K562 (cell line): Measurements from ENCODE around the gene DDIT3. TPM values are rescaled to one million over a fixed set of nuclear protein-coding genes. Genes with fewer than 3 reads are reported as not detected.

Source experiments
- CGGBP1 ChIP-seq: fragments of 250-450 bp; sonication (Bioruptor Pico); IDR thresholded peaks from 2 replicates; pipeline ENCODE4 v1.9.0; 2021; ENCODE audit warnings: mild to moderate bottlenecking
- CHD4 ChIP-seq: fragments of 200-600 bp; sonication (generic); IDR thresholded peaks from 3 replicates; pipeline ENCODE4 v1.6.1; 2012; ENCODE audit warnings: low read depth, mild to moderate bottlenecking, mixed read lengths, low read length, inconsistent platforms; ENCODE audit not compliant: insufficient read depth, insufficient replicate concordance, poor library complexity, severe bottlenecking
- CTBP1 ChIP-seq: fragments of 450-650 bp; IDR thresholded peaks from 2 replicates; pipeline ENCODE4 v1.6.1; 2016; ENCODE audit warnings: borderline replicate concordance
- HDAC6 ChIP-seq: IDR thresholded peaks from 2 replicates; pipeline ENCODE4 v1.6.1; 2012; ENCODE audit warnings: low read depth, mild to moderate bottlenecking, control low read depth, inconsistent platforms, low read length, moderate library complexity
- JUN ChIP-seq, 2 experiments: sonication (generic) in 1 of 2; formaldehyde crosslinking in 1 of 2; IDR thresholded peaks; 2 replicates each; pipeline versions ENCODE4 v1.6.1 to v1.8.0; 2012 to 2022; ENCODE audit warnings: borderline replicate concordance in 2 of 2, mild to moderate bottlenecking in 2 of 2, improper control_type of control experiment in 1 of 2, low read depth in 1 of 2, low read length in 1 of 2, missing genetic modification reagents in 1 of 2
- JUNB ChIP-seq: fragments of 450-650 bp; formaldehyde crosslinking; conservative IDR thresholded peaks from 2 replicates; pipeline ENCODE4 v1.4.0; 2020; ENCODE audit warnings: mild to moderate bottlenecking
- KDM5B ChIP-seq: fragments of 200-600 bp; sonication (generic); IDR thresholded peaks from 2 replicates; pipeline ENCODE4 v1.6.1; 2012; ENCODE audit warnings: low read depth, mild to moderate bottlenecking, moderate library complexity, low read length, control low read depth, inconsistent platforms; ENCODE audit not compliant: insufficient replicate concordance
- PRMT5 ChIP-seq: sonication (generic); formaldehyde crosslinking; IDR thresholded peaks from 2 replicates; pipeline ENCODE4 v1.5.0; 2020; ENCODE audit warnings: missing genetic modification reagents
- SMAD4 ChIP-seq: fragments of 250-450 bp; sonication (Bioruptor Pico); conservative IDR thresholded peaks from 2 replicates; pipeline ENCODE4 v1.8.0; 2021; ENCODE audit warnings: inconsistent platforms, mild to moderate bottlenecking, moderate library complexity
- SUPT5H ChIP-seq: fragments of 450-650 bp; IDR thresholded peaks from 2 replicates; pipeline ENCODE4 v1.6.1; 2016
- ZBTB1 ChIP-seq: sonication (generic); formaldehyde crosslinking; IDR thresholded peaks from 2 replicates; pipeline ENCODE4 v1.8.1; 2023; ENCODE audit warnings: missing genetic modification reagents, low read depth, mild to moderate bottlenecking, borderline replicate concordance
- ZBTB7A ChIP-seq: IDR thresholded peaks from 2 replicates; pipeline ENCODE4 v1.6.1; 2011; ENCODE audit warnings: low read depth, mild to moderate bottlenecking, low read length, moderate library complexity, borderline replicate concordance; ENCODE audit not compliant: control insufficient read depth
- ZBTB9 ChIP-seq: fragments of 450-650 bp; formaldehyde crosslinking; IDR thresholded peaks from 2 replicates; pipeline ENCODE4 v1.4.0; 2020; ENCODE audit warnings: mild to moderate bottlenecking, moderate library complexity
- ZNF140 ChIP-seq: fragments of 250-450 bp; sonication (Bioruptor Pico); IDR thresholded peaks from 2 replicates; pipeline ENCODE4 v1.8.0; 2021; ENCODE audit warnings: moderate library complexity, mild to moderate bottlenecking, inconsistent platforms
- ZNF592 ChIP-seq: fragments of 450-650 bp; IDR thresholded peaks from 2 replicates; pipeline ENCODE4 v1.6.1; 2017; ENCODE audit warnings: antibody characterized with exemption, mild to moderate bottlenecking
- ZSCAN29 ChIP-seq: fragments of 450-650 bp; IDR thresholded peaks from 2 replicates; pipeline ENCODE4 v1.6.1; 2017
- polyA plus RNA-seq, 8 experiments: library from polyadenylated mRNA; depleted of rRNA in 4 of 8; stranded (reverse) in 5 of 8; unstranded in 3 of 8; fragments of >200 nt; fragmentation: Nextera tagmentation in 2 of 8; fragmentation: Illumina TruSeq in 1 of 8; extraction: Ambion mirVana in 2 of 8; extraction: Trizol in 1 of 8; gene quantifications; 2 replicates each; pipeline versions ENCODE4 v1.2.1 to v1.2.3, GENCODE V29; 2011 to 2014; ENCODE audit warnings: inconsistent platforms in 1 of 8, missing spikeins in 1 of 8
- total RNA-seq, 7 experiments: library from RNA; depleted of rRNA in 6 of 7; stranded (reverse); fragments of >200 nt in 6 of 7; fragmentation: Illumina TruSeq in 2 of 7; extraction: Trizol in 2 of 7; gene quantifications; 2 replicates each; pipeline versions ENCODE4 v1.2.1 to v1.2.3, GENCODE V29; 2011 to 2021; ENCODE audit warnings: low replicate concordance in 1 of 7
- TF ChIP-seq, protein P1 (sequence below): sonication (generic); formaldehyde crosslinking; IDR thresholded peaks from 2 replicates; pipeline ENCODE4 v1.8.1; 2023; ENCODE audit warnings: mild to moderate bottlenecking, missing genetic modification reagents

The DDIT3 gene
- total and polyA plus RNA-seq, 9 of the 15 experiments (the other 6 are each of a cell fraction or from before 2014, with no cell fraction given): 59.1 to 272 (median 89.9) TPM

- 0 out of 2 replicates have a peak, but pooled peaks have one; percentile 36 for TF ChIP-seq ZNF592
- TF ChIP-seq KDM5B: peak; percentile 30
- no peak for TF ChIP-seq CHD4
- TF ChIP-seq, protein P1, sequence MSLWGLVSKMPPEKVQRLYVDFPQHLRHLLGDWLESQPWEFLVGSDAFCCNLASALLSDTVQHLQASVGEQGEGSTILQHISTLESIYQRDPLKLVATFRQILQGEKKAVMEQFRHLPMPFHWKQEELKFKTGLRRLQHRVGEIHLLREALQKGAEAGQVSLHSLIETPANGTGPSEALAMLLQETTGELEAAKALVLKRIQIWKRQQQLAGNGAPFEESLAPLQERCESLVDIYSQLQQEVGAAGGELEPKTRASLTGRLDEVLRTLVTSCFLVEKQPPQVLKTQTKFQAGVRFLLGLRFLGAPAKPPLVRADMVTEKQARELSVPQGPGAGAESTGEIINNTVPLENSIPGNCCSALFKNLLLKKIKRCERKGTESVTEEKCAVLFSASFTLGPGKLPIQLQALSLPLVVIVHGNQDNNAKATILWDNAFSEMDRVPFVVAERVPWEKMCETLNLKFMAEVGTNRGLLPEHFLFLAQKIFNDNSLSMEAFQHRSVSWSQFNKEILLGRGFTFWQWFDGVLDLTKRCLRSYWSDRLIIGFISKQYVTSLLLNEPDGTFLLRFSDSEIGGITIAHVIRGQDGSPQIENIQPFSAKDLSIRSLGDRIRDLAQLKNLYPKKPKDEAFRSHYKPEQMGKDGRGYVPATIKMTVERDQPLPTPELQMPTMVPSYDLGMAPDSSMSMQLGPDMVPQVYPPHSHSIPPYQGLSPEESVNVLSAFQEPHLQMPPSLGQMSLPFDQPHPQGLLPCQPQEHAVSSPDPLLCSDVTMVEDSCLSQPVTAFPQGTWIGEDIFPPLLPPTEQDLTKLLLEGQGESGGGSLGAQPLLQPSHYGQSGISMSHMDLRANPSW: no peak
- no peak for TF ChIP-seq ZSCAN29
- TF ChIP-seq HDAC6: no peak
- TF ChIP-seq ZBTB1 (CRISPR knock-in tag): no peak
- no peak for TF ChIP-seq ZNF140 (CRISPR knock-in tag)
- TF ChIP-seq ZBTB9 (CRISPR knock-in tag): peak; percentile 49; the same call in 1 of the 2 replicates
- no peak for TF ChIP-seq CTBP1
- TF ChIP-seq SMAD4 (CRISPR knock-in tag): peak; percentile 32; the same call in 1 of the 2 replicates
- no peak for TF ChIP-seq PRMT5 (CRISPR knock-in tag)
- TF ChIP-seq SUPT5H: no peak
- TF ChIP-seq ZBTB7A: no peak
- no peak for TF ChIP-seq JUNB (CRISPR knock-in tag)
- 0 out of 2 replicates have a peak, but pooled peaks have one; percentile 13 for TF ChIP-seq JUN (IDR thresholded peaks at IDR 0.05; ENCODE audit: borderline replicate concordance, low read depth, low read length)
- TF ChIP-seq JUN (CRISPR knock-in tag; IDR thresholded peaks at IDR 0.05; ENCODE audit: borderline replicate concordance): no peak
- TF ChIP-seq CGGBP1 (CRISPR knock-in tag): no peak
Observed at GRCh38 chr12:57477710-57478681, 42.3 kb downstream of the DDIT3 start (continued).
